ENCODE results near the gene MFN2.

GRCh38 chr1:12021616-12022015 lies 41.4 kb downstream of the MFN2 start:
- TF ChIP-seq CTCF (IDR thresholded peaks at IDR 0.05) (no peak), POLR2A (IDR thresholded peaks at IDR 0.05) (no peak)

Measured in testis (tissue), 2 donors.